T-helper 9 cell (primary cell): ENCODE measurements around the gene EPHX1.

Experiments used
- DNase-seq: peaks from one replicate; pipeline ENCODE4 v3.0.0-alpha.2; 2020

Gene EPHX1

DNA sequence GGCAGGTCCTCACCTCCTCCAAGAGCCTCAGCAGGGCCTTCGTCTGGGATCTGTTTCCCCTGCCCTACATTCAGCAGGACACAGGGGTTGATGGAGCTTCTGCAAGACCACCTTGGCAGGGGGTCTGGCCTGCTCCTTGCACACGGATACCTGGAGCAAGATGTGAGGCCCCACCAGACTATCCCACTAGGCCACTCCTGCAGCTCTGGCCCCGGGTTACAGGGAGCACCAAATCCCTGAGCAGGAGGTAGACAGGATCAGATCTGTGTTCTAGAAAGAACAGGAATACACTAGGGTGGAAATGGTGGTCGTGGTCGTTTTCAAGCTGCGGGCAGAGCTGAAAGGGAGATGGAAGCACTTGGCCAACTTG lies 33.5 kb downstream of the EPHX1 start:
- DNase-seq: no peak

DNA sequence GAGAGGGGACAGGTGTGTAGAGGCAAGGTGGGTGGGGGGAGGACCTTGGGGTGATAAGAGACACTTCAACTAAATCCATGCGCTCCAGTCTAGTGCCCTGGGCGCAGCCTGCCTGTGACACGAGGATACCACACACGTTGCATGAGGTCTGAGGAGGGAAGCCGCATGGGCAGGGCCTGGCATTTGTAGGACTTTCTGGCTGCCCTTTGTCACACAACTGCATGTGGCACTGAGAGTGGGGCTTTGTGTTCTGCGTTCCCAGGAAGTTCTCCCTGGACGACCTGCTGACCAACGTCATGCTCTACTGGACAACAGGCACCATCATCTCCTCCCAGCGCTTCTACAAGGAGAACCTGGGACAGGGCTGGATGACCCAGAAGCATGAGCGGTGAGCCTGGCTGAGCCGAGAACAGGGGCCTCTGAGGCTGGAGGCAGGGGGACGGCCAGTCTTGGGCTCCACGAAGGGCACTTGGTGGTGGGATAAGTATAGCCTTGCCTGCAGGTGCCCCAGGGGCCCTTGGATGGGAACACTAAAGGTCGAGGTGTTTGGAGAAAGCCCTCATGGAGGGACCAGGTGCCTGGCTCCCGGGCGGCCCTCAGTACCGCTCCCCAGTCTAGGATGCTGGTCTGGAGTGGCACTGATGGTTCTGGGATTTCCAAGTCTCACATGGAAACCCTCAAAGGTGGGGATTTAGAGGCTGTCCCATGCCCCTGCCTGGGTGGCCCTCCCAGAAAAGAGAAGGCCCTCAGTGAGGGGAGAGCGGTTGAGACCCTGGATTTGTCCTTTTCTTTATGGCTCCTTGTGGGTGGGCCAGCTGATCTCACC lies 34.5 kb downstream of the EPHX1 start:
- no peak for DNase-seq

DNA sequence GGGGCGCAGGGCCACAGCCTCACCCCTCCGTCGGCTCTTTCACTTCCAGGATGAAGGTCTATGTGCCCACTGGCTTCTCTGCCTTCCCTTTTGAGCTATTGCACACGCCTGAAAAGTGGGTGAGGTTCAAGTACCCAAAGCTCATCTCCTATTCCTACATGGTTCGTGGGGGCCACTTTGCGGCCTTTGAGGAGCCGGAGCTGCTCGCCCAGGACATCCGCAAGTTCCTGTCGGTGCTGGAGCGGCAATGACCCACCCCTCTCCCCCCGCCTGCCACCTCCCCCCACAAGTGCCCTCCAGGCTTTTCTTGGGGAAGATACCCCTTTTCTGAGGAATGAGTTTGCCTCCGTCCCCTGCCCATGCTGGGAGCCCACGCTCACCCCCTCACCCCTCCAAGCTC lies 35.2 kb downstream of the EPHX1 start:
- DNase-seq: no peak

DNA sequence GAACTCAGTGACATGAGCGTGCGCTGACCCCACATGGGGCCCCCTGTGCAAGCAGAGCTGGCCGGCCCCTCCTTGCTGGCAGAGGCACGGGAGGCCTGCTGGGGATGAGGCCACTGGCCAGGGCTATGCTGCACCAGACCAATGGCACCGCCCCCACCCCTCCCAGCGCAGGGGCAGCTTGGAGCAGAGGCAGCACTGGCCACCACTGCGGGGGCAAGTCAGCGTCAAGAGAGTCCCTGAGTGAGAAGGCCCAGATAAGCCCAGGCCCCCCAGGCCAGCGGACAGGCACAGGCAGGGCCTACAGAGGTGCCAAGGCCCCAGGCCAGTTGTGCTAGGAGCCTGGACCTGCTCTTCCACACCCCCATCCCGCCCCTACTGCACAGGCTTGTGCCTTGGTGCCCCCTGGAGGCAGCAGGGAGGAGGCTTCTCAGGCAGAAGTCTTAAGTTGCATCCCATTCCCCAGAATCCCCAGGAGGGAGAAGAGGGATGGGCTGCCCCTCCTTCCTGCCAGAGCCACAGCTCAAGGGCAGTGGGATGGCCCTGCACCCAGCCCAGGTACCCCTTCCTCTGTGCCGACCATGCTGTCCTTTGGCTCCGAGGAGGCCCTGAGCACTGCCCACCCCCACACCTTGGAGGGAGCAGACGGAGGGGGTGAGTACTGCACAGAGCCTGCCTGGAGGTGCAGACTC lies 35.8 kb downstream of the EPHX1 start:
- DNase-seq: peak; percentile 17

DNA sequence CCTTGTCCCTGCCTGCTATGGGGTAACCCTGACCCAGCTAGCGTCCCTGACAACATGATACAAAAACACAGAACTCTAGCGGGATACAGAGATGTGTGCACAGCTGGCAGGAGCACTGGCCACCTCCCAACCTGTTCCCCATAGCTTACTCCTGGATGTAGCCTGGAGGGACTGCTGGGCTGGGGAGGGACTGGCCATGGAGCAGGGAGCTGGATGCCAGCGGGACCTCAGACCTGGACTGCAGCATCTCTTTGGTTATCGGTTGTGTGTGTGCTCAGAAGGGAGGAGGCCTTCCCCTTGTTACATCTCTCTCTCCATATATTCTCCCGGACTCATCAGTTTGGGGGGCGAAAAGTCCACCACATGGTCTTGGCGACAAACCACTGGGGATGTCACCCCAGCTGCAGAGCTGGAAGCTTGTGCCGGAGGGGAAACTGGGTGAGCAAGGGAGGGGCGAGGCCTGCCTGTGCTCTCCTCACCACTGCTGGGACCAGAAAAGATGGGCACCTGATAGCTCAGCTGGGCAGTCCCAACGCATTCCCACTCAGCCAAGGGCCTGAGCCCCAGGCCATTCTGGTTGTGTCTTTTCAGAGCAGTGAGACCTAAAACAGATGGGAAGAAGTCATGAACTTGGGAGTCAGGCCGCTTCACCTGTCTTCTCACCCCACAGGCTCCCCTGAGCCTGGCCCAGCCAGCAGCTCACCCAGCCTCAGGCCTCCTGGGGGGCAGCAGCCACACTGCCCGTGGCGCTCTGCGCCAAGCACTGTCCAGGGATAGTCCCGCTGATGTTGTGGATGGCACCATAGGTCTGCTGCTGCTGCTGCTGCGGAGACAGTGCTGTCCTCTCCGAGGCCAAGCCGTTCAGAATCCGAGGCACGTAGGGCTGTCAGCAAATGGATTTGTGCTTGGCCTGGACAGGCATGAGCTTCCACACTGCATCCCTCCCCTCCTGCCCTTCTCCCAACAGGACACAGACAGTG lies 36.7 kb downstream of the EPHX1 start:
- no peak for DNase-seq

DNA sequence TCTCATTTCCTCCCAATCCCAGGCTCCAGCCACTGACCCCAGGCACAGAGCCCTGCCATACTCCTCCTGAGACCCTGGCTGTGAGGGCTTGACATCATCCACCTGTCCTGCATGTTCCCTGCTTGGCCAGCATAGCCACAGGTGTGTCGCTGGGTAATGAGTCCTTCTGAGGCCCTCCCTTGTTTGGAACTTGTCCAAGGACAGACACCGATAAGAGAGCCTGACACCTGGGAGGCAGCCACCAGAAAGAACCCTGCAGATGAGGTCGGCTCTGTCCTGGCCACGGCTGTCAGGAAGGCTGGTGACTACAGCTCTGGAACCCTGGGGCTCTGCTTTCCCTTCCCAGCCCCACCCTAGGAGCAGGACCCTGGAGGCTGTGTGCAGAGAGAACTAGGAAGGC lies 37.7 kb downstream of the EPHX1 start:
- no peak for DNase-seq

DNA sequence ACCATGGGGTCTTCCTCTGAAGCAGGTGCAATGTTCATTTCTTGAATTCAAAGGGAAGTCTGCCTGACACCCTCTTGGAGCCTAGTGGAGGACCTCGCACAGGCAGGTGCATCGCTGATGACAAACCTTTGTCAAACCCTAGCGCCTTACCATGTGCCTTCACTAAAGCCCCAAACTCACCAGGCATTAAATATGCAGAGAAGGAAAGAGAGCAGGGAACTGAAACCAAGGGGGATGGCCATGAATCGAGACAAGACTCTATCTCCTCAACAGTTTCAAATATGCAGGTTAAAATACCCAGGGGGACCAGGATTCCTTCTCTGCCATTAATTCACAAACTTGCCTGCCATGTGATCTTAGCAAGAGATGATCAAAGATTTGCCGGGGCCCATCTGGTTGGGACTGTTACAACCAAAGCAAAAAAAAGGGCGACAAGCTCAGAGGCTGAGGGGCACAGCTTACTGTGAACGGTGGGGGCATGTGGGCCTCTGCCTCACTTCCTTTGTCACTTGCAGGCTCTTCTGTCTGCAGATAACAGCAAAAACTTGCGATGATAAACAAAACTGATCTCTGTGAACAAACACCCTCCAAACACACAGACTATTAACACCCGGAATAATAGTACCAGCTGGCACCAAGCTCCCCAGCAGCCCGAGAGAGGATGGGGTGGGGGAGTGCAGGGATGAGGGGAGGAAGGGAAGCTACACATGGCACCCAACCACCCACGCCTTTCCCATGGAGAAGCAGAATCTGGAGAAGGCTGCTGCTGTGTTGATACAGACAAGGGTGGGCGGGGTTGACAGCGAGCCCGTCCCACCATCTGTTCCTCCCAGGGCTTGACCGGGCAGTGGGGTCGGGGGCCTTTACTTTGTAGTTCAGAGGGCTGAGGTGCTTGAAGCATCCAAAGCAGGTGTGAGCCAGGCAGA lies 38.4 kb downstream of the EPHX1 start:
- DNase-seq: no peak

DNA sequence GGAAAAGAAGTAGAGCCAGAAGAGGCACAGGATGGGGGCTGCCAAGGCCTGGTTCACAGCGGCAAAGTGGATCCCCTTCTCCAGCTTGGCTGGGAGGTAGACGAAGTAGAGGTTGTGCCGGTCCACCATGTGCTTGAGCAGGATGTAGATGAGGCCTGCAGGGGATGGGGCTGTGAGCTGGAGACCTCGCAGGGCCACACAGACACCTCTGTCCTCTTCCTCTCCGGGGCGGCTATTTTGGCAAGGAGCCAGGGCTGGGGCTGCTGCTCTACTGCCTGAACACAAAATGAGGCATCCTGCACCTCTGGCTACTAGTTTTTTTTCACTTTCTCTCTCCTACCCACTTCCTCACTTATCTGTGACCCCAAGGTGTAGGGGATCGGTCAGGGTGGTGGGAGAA lies 40.0 kb downstream of the EPHX1 start:
- DNase-seq: no peak

DNA sequence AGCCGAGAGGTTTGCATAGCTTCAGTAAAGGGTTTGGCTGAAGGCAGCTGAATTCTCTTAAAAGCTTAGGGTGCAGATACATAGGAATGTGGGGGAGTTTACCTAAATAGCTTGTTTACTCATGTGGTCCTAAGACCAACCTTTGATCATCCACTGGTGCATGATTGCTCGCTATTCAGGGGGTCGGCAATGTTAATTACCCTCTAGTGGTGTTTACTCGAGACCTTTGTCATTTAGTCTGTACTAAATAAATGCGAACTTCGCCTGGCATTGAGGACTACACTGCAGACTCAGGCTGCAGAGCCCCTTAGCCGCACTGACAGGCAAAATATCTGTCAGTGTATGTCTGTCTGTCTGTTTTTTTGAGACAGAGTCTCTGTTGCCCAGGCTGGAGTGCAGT lies 40.4 kb downstream of the EPHX1 start:
- no peak for DNase-seq

DNA sequence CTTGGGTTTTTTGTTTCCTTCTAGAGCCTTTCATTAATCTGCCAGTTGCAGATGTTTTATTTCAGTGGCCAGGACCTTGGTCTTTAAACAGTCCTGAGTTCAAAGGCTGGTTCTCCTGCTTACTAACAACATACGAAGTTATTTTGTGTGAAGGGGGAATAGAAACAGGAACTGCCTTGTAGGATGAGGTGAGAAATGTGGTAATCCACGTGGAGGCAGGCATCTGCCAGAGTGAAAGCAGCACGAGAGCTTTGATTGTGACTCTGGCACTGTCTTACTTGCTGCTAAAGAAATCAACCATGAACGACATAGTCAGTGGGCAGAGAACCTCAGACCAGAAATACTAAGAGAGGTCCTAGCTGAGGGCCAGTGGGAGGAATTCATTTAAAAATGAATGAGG lies 41.9 kb downstream of the EPHX1 start:
- DNase-seq: no peak

DNA sequence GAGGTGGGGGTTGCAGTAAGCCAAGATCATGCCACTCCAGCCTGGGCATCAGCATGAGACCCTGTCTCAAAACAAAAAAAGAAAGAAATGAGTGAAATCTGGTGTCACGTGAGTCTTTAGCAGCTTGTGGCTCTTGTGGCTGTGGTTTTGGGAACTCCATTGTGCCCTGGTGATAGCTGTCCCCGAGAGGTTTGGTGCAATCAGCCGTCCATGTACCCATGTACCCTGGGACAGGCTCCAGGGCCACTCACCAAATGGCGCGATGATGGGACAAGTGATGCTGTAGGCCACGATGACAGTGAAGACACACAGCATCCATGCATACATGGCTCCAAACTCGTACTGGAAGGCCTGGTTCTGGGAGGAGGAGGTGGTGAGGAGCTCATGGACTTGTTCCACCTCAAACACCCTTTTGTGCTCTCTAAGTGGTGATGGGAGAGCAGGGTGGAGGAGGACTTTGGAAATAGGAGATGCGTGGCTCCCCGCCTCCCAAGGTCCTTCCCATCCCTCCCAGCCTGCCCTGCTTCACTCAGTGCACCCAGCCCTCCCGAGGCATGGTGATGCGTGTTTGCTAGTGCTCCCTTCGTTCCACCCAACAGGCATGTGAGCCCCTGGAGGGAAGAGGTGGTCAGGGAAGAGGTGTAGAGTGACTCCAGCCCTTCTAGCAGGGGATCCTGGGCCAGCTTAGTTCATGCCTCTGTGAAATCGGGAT lies 42.6 kb downstream of the EPHX1 start:
- no peak for DNase-seq

DNA sequence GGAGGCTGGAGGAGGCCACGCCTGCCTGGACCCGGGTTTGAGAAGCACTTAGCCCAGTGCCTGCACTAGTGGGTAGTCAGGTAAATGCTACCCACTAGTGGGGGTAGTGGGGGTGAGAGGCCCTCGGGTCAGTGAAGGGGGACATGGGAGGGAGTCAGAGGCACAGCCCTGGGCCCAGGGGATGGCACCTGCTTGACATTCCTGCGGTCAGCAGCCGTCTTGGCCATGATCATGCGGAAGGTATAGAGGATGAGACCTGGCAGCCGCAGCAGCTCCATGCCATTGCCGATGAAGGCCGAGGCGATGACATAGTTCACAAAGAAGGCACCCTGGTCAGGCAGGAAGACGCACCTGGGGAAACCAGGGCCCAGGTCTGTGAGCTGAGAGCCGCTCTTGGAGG lies 43.5 kb downstream of the EPHX1 start:
- no peak for DNase-seq

DNA sequence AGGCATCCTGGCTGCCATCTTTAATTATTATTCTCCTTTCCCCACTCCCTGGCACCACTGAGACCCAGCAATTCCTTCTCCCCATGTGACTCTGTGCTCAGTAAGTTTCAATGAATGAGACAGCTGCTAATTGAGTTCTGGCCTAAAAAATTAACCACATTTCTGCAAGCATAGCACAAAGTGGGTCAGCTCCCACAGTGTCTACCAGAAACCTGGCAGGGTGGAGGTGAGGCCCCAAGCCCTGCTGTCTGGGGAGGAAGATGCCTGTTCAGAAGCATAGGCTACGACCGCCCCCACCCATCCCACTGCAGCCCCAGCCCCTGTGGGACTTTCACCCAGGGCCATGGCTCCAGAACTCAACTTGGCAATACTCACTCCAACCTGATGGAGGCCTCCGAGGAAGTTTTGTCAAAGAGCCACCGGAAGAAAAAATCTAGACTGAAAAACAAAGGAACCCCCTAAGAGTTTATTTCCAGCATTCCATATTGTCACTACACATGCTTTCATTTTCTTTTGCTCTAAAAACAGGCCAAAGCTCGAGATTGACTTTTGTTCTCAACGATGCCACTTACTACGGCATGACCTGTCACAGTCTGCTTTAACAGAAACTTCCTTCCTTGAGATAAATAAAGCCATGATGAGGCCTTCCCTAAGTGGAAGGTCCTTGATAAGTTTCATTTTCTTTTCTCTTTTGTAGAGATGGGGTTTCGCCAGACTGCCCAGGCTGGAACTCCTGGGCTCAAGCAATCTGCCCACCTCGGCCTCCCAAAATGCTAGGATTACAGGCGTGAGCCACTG lies 45.8 kb downstream of the EPHX1 start:
- no peak for DNase-seq

DNA sequence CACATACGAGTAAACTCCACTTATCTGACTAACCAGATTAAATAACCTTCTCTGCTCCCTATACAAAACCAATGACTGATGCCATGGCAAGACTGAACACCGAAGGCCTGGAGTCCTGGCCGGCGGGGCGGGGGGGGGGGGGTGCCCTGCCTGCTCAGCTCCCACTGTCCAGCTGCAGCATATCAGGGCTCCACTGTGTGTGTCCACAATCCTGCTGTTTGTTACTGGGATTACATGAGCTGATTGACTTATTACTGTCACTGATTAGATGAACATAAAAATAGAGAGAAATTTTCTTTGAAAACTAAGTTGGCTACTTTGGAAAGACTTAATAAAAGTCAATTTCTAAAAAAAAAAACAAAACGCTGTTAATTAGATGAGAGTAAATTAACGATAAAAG lies 47.3 kb downstream of the EPHX1 start:
- DNase-seq: no peak

DNA sequence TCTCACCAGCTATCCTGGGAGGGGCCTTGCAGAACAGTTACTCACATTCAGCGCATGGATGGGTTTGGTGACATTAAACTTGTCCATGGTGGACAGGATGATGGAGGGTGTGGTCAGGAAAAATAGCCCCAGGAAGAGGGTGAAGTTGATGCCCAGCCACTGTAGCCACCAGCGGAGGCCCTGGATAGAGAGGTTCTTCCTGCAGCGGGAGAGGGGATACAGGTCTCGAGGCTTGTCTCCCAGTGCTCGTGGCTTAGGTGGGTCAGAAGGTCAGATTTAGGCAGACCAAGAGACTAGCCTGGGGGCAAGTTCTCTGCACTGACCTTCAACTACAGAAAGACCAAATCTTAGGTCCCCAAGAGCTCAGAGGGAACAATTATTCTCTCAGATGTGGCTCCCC lies 49.2 kb downstream of the EPHX1 start:
- DNase-seq: no peak

DNA sequence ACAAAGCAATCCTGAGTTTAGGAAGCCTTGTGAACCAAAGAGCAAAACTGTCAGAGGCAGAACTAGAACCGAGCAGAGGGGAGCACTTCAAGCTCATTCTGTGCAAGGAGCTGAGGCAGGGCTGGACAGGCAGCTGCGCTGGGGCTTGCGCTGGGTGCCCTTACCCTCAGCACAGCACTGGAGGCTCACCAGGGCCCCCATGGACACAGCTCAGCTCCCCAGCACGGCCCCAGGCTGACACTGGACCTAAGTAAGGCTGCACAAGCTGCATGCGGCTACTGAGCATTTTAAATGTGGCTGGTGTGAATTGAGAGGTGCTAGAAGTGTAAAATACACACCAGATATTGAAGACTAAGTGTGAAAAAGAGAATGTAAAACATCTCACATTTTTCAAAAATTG lies 50.2 kb downstream of the EPHX1 start:
- no peak for DNase-seq

DNA sequence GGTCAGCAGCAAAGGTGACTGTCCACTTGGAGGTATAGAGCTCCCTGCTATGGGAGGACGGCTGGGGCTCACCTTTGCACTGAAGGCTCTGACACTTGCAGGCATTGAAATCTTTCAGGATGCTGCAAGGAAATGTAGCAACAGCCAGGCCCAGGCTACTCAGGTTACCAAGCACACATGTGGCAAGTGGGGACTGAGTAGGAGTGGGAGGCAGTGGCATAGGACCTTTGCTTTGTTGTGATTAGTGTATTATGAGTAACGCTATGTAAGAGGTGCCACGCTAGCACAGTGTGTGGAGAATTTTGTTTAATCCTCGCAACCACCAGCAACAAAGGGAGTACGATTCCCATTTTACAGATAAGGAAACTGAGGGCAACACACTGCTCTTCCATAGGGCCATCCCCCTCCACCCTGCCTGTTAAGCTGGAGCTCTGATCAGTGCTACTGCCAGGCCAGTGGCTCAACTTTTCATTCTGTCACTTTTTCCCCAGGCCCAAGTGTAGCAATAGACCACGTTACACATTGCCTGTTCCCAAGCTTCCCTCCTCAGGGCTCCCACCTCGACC lies 51.0 kb downstream of the EPHX1 start:
- DNase-seq: no peak

DNA sequence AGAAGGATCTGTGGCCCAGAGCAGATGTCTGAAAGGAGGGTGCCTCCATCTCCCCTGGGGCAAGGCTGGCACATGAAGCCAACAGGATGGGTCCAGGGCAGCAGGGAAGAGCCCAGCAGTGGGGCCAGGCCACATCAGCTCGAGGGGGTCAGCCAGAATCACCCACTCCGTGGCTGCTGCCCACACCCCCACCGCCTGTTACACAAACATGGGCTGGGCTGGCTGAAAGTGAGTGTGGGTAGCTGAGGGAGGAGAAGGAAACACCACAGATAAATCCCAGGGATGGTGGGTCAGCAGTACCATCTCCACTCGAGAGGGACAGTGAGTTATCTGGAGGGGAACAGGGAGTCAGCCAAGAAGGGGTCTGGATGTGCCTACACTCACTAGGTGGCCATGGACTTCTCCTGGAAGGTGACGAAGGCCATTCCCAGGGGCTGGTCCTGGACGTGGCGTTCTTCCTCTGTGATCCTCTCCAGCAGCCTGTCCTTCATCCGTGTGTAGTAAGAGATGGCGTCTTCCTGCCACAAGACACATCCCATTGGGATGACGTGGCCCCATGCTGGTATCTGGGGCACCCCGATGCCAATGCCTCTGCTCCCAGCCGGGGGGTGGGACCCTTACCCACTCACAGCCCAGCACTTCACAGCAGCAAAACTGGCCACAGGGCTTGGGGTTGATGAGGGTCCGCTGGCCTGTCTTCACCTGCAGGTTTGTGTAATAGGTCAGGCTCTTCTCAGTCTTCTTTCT lies 52.1 kb downstream of the EPHX1 start:
- DNase-seq: no peak

DNA sequence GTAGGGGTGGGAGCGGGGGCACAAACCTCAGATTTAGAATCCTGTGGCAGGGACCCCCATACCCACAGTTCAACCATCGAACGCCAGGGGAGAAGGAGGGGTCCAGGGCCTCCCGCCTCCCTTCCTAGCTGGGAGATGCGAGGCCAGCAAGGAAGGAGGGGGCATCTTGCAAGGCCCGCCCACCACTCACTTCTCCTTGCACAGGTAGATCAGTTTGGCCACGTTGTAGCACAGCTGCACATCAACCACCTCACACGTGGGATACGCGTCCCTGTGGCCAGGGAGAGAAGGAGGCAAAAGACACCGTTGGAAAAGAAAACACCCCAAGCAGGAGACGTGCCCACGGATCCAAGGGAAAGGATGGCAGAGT lies 52.6 kb downstream of the EPHX1 start:
- DNase-seq: no peak

DNA sequence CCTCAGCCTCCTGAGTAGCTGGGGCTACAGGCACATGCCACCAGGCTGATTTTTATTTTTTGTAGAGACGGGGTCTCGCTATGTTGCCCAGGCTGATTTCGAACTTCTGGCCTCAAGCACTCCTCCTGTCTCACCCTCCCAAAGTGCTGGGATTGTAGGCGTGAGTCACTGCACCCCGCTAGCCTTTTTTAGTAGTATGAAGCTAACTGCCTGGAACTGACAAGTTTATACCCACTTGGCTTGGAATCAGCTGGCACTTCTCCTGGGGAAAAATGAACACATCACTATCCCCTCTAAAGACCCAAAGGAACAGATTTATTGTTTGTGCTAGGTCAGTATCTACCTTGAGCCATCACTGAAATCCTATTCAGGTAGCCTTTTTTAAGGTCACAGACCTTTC lies 53.2 kb downstream of the EPHX1 start:
- no peak for DNase-seq
